HCT116 (cell line): ENCODE data around the gene SLC31A1.
"Not testable (repeated sequence)": the region's sequence is repeated elsewhere in the genome, so short reads cannot be mapped to it uniquely, and the experiment has no call there.

Experiments
- CEBPB ChIP-seq: IDR thresholded peaks from 2 replicates; pipeline ENCODE4 v1.6.1; 2012; ENCODE audit warnings: low read depth
- CTCF ChIP-seq, 3 experiments: fragments of 200-600 bp in 1 of 3; sonication (generic) in 1 of 3; IDR thresholded peaks in 2 of 3; conservative IDR thresholded peaks in 1 of 3; 2 replicates each; pipeline ENCODE4 v1.5.1; 2012 to 2017; ENCODE audit warnings: low read depth in 2 of 3, low read length in 2 of 3, antibody characterized with exemption in 1 of 3, borderline replicate concordance in 1 of 3, control low read depth in 1 of 3, mild to moderate bottlenecking in 1 of 3, mixed read lengths in 1 of 3, mixed run types in 1 of 3, moderate library complexity in 1 of 3; ENCODE audit not compliant: insufficient read depth in 1 of 3
- EGR1 ChIP-seq: IDR thresholded peaks from 2 replicates; pipeline ENCODE4 v1.6.1; 2012; ENCODE audit warnings: low read depth
- JUND ChIP-seq: IDR thresholded peaks from 2 replicates; pipeline ENCODE4 v1.6.1; 2012
- MAX ChIP-seq: IDR thresholded peaks from 2 replicates; pipeline ENCODE4 v1.6.1; 2012
- POLR2AphosphoS5 ChIP-seq: IDR thresholded peaks from 2 replicates; pipeline ENCODE4 v1.6.1; 2011; ENCODE audit warnings: mild to moderate bottlenecking, low read depth, low read length, moderate library complexity
- SIN3A ChIP-seq: IDR thresholded peaks from 2 replicates; pipeline ENCODE4 v1.6.1; 2012; ENCODE audit warnings: low read depth
- SP1 ChIP-seq: IDR thresholded peaks from 2 replicates; pipeline ENCODE4 v1.6.1; 2012; ENCODE audit warnings: low read depth
- YY1 ChIP-seq: IDR thresholded peaks from 2 replicates; pipeline ENCODE4 v1.6.1; 2011; ENCODE audit warnings: low read length, low read depth, moderate library complexity, mild to moderate bottlenecking; ENCODE audit not compliant: insufficient replicate concordance; ENCODE audit errors: extremely low read depth

GRCh38 chr9:113235701-113236255 lies 14.4 kb downstream of the SLC31A1 start:
- not testable (repeated sequence) for TF ChIP-seq CTCF (IDR thresholded peaks at IDR 0.05 in 2 of 3, conservative IDR thresholded peaks at IDR 0.05 in 1 of 3; ENCODE audit: borderline replicate concordance in 1 of 3, insufficient read depth in 1 of 3, low read depth in 2 of 3, low read length in 2 of 3); POLR2AphosphoS5; CEBPB; YY1; JUND; EGR1; MAX; SIN3A; SP1
